ENCODE measurements around the gene TAB2. TPM values are rescaled to one million over a fixed set of nuclear protein-coding genes. Genes with fewer than 3 reads are reported as not detected.

The TAB2 gene
- total RNA-seq, 1 donor from 2014 or later: 142 TPM

DNA sequence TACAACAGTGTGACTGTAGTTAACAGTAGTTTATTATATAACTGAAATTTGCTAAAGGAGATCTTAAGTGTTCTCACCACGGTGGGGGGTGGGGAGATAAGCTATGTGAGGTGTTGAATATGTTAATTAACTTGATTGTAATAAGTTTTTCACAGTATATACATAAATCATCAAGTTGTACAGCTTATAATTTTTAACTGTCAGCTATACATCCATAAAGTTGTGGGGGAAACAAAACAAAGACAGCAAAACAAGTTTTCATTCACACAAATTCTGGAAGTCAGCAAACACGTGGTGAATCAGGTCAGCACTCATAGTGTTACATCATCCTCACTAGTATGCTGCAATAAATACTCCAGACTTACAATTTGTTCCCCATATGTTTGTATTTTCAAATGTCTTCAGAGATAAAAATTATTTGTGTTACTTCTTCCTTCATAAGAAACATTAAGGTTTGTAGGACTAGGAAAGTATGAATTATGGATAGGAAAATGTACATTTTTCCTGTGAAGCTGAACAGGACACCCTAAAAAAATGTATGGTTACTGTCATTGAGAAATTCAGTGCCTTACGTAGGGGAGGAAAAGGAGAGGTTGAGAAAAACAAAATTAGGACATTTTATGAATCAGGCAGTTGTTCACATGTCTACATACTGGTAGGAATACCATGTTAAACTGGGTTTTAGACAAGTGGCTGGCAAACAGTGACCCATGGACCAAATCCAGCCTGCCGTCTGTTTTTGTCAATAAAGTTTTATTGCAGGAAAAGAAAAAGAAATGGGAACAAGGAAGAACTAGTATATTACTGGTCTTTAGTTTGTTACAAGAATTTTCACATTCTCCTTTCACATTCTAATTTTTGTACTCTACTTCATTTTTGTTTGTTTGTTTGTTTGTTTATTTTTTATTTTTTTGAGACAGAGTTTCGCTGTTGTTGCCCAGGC lies 88.6 kb downstream of the TAB2 start:
- intact Hi-C loops (cut with micrococcal nuclease): loop anchor here (5.0 kb wide), 1 partner anchor 39 kb away; no protein-coding TSS in a partner anchor

DNA sequence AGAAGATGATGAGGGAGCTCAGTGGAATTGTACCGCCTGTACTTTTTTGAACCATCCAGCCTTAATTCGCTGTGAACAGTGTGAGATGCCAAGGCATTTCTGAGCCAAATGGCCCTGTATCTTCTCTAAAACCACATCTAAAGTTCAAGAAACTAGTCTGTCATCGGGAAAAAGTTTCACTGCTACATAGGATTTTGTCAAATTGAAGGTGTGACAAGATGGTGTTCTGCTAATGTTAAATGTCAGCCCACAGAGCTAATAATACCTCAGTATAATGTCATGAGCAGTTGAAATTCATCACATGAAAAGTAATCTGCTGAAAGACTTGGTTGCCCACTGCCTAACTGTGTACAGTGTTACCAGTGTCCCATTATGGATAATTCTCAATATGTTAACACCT lies 92.1 kb downstream of the TAB2 start:
- intact Hi-C loops (cut with micrococcal nuclease): loop anchor here (5.0 kb wide), 1 partner anchor 42 kb away; no protein-coding TSS in a partner anchor

DNA sequence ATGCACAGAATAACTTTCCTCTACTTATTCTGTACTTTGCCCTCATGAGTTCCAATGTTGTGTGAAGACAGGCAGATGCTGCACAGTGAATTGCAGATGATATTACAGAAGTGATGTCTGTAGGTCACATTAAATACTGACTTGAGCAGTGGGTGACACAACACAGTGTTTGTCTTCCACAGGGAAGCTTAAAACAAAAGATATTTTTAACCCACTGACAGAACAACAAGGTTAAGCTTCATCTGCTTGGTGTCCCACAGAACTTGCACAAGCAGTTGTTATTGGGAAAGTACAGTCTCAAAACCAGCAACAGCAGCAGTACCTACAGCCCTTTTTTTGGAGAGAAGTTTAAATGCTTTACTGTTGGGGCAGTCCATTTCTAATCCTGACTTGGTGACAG lies 93.0 kb downstream of the TAB2 start:
- intact Hi-C loops (cut with micrococcal nuclease): no loop called here

DNA sequence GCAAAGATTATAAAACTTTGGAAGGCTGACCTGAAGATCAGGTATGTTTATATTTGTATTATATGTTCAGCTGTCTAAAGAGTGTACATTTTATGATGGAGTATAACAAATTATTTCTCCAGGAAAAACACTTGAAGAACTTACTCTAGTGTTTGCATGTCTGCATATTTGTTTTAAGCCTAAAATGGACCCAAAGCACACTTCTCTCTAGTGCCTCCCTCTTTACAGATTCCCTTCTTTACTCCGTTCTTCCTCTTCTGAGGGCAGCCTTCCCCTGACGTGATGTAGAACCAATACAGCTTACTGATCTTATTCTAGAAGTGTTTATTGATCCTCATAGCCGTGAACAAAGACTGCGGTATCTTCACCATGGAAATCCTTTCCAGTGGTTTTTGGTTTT lies 96.5 kb downstream of the TAB2 start:
- intact Hi-C loops (cut with micrococcal nuclease): no loop called here

DNA sequence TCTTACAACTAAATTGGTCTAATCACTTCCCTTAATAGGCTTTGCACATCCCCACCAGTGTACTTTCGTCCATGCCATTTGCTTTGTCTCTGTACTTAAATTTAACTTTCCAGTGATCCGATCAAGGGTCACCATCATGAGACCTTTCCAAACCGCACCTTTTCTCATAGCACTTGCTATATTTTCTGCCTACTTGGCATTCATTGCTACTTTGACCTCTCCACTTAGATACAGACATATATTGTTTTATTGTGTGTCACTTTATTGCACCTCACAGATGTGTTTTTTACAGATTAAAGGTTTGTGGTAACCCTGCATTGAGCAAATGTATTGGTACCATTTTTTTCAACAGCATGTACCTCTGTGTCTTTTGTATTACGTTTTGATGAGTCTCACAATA lies 97.3 kb downstream of the TAB2 start:
- intact Hi-C loops (cut with micrococcal nuclease): no loop called here

DNA sequence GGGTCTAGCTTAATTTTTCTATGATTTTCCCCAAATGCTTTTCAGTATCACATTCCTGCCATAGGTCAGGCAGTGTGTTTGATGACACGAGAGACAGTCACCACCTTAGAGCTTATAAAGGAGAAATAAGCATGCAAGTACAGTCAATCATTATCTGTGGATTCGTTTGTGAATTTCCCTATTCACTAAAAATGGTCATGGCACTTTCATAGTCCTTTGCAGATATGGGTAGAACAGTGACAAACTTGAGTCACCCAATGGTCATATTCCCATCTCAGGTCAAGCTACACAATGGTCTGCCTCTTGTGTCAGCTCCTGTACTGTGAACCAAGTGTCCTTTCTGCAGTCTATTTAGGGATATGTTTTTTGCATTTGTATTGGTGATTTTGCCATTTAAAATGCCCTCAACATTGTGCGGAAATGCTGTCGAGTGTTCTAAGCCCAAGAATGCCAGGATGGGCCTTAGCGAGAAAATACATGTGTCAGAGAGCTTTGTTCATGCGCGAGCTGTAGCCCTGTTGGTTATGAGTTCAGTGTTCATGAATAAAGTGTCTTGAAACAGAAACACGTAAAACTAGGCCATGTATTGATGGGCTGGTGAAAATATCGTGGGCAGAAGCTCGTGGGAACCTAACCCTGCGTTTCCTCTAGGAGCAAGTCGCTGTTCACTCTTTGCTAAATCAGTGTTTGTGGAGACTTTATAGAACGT lies 102.3 kb downstream of the TAB2 start:
- intact Hi-C loops (cut with micrococcal nuclease): no loop called here

DNA sequence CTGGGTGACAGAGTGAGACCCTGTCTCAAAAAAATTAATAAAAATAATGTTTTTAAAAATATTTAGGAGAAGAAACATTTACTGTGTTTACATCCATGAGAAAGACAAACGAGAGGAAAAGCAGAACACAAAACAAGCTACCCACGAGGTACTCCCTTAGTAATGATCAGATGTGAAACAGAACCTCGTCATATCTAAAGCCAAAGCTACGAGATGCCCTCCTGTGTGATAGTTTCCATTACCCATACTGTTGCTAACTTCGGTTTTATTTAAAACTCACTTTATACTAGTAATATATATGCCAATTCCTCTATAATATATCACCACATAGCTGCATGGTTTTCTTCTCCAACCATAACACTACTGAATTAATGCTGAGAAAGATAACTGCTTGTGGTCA lies 103.6 kb downstream of the TAB2 start:
- intact Hi-C loops (cut with micrococcal nuclease): no loop called here

DNA sequence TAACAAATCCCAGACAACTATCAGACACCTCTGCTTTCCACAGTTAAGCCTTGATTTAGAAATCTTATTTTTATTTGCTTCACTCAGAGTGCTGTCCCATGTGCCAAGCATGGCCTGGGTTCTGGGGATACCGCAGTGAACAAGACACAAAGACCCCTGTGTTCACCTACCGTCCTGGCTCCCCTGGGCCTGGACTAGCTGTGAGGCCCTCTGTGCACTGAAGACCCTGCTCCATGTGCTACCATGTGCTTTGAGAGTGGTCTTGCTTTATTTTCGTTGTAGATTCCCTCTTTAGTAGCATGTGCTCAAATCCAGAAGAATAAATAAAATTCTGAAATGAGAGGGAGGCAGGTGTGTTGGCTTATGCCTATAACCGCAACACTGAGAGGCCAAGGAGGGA lies 105.1 kb downstream of the TAB2 start:
- intact Hi-C loops (cut with micrococcal nuclease): no loop called here

DNA sequence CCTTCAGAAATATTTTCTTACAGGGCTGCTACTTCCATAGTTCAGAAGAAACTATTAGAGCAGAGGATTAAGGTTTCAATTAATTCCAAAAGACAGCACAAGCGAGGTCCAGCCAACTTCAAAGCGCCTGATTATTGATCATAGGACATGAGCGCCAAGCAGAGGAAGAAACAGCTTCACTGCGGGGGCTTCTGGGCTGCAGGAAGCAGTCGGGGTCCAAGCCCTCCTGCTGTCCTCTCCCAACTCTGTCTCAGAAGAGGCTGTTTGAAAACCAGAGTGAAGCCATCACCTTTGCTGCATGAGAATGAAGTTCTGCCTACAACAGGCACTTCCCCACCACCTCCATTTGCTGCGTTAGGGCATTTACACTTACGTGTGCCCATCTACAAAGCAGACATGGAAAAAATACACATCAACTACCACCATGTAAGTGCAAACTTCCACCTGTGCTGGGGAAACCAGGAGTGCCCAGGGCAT lies 106.5 kb downstream of the TAB2 start:
- intact Hi-C loops (cut with micrococcal nuclease): no loop called here

DNA sequence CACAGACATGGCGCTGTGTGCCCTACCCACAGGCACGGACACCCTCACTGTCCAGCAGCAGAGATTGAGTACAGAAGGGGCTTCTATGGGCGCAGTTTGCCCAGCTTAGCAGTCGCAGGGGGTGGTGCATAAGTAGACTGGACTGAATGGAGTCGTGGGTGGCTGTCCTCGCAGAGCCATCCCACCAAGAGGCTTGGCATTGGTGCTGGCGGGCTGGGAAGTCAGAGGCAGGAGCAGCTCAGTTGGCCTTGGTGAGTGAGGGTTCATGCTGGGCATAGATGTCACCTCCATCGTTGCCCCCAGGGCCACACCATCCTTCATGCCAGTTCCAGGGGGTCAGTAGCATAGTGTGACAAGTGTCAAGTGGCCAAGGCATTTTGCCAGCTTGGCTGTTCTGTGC lies 107.7 kb downstream of the TAB2 start:
- intact Hi-C loops (cut with micrococcal nuclease): no loop called here

DNA sequence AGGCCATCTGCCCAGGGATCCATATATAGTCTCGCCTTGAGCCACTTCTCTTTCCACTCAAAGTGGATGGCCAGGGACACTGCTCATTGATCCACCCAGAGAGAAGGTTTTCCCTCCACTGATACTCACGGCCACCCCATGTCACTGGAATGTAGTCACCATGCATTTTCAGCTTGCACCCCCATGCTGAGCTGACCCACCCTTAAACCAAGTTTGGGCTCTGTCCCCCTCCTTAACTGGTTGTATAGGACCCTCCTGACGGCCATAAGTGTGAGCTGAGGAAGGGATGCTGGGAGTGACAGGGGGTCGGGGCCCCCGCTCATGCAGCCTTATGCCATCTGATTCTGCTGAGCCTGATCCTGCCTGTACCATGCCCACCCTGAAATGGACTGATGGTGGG lies 108.2 kb downstream of the TAB2 start:
- intact Hi-C loops (cut with micrococcal nuclease): no loop called here

DNA sequence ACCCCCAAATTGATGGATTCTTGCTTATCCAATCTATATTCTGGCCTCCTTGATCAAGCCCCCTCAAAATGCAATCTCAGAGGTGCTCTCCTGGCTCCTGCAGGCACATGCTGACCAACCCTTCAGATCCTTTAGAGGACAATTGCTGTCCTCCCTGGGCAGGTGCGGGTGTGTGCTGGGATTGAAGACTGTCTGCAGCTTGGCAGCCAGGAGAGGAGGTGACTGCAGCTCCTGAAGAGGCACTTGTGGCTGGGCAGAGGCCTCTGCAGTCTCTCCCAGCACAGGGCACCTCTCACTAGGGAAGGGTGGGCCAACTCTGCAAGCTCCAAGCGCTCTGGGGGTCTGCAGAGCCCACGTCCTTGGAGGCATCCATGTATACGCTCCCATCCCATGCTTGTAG lies 111.1 kb downstream of the TAB2 start:
- intact Hi-C loops (cut with micrococcal nuclease): no loop called here

DNA sequence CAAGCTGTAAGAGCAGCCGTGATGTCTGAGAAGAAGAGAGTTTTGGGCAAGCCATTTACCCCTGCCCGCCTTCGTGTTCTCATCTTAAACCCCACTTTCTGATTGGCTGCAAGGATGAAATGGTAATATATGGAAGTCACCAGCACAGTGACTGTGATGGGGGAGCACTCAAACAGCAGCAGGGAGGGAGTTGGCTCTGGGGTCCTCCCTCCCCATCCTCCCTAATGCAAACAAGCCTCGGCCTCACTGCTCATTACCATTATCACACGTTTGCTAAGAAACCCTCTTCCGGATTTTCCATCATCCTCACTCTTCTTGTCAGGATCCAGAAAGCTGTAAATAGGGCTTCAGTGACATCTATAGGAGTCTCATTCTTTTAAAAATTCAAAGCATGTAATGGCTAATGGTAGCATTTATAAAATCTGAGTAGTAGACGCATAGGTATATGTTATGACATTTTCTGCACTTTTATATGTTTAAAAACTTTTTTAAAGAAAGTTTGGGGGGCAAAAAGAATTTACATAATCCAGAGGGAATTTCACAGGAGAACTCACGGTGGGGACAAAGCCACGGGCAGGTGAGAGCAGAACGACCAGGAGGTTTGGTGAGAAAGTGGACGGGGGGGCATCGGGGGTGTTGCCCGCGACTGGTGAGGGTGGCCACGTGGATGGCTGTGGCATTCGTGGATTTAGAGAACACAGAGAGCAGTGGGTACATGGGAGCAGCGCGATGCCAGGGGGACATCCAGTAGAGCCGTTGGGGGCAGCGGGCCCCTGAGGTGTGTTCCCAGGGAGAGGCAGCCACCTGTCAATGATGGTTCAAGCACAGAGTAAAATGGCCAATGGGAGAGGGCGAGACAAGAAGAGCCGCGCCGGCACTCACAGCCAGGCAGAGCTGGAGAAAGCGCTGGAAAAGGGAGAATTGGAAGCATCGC lies 112.2 kb downstream of the TAB2 start:
- intact Hi-C loops (cut with micrococcal nuclease): loop anchor here (10.0 kb wide), 1 partner anchor 485 kb away; no protein-coding TSS in a partner anchor

DNA sequence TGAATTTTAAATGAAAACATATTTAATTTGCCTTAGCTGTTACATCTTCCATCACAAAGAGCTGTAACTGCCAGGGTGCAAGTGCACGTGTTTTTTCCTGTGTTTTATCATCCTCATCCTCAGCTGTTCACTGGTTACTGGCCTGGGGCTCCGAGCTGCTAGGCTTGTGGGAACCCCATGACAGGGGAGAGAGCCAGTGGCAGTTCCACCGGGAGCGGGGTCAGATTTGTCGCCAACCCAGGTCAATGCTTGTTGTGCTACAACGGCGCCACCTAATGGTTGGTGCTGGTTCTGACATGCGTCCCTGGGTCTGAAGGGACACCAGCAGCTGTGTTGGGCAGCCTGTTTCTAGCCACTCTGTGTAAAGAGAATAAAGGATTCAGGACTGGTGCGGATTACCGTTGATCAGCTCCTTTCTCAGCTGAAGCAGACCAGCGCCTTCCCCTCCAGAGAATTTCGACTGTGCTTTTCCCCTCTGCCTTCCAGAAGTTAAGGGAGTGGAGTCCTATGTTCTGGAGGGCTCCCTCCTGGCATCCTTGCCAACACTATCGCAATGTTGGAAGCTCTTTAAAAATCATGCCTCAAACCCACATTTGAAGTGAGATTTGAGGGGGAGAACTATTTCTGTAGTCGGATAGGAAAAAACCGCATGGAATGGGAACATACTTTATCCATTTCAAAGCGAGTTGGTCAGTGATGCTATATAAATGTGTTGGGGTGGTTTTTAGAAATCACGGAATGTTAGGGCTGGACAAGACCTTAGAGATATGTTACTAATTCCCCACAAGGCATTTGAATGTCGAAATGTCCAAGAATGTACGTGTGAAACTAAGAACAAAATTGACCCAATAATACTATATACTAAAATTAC lies 114.6 kb downstream of the TAB2 start:
- intact Hi-C loops (cut with micrococcal nuclease): loop anchor here (1.0 to 10.0 kb wide), 4 partner anchors 85 to 487 kb away; no protein-coding TSS in a partner anchor

DNA sequence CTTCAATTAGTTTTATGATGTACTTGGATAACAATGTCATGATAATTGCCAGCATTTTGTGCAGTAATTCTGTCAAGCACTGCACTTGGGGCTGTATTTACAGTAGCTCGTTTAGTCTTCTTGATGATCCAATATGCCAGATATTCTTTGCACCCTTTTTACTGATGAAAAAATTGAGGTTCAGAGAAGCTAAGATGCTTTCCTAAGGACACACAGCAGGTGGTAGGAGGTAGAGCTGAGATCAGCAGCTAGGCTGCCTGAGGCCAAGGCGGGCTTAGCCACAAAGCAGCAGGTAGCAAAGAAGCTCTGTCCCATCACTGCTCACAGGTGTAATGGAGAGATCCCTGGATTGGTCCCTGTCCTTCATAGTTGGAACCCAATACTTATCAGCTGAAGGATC lies 115.9 kb downstream of the TAB2 start:
- intact Hi-C loops (cut with micrococcal nuclease): loop anchor here (10.0 kb wide), 1 partner anchor 489 kb away; no protein-coding TSS in a partner anchor

DNA sequence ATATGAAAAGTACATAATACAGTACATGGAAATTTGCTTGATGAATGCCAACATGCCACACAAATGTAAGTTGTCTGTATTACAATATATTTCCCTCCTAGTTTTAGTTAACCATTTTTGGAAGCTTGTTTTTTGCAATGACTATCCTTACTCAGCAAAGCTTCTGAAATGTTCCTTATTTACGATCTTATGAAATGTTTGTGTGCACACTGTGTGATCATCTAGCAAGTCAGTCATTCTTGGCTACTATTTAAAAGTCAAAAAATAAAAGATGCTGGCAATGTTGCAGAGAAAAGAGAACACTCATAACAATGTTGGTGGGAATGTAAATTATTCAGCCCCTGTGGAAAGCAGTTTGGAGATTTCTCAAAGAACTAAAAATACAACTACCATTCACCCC lies 116.4 kb downstream of the TAB2 start:
- intact Hi-C loops (cut with micrococcal nuclease): loop anchor here (10.0 kb wide), 1 partner anchor 489 kb away; no protein-coding TSS in a partner anchor

DNA sequence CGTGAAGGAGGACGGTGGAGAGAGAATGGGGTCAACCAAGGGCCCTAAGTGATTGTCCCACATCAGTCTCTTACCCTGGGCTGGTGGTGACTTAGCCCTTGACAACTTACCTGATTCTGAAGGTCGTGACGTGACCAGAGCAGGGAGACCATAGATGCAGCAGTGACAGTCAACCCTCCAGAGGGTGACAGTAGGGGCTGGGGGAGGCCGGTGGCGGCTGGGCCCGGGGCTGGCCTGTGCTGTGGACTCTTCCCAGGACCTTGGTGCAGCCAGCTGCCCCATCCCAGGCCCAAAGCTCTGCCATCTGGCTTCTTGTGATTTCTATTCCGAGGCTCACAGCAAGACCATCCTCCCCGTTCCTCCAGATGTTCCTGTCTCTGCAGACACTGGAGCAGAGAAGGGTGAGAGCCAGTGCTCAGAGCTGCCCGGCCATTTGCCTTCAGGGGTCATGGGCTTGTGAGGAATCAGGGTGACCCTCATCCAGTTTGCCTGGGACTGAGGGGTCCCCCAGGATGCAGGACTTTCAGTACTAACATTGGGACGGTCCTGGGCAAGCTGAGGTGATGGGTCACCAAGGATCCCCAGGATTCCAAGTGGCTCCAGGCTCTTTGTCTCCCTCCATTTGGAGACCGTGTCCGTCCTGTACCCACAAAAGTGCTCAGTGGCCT lies 118.5 kb downstream of the TAB2 start:
- intact Hi-C loops (cut with micrococcal nuclease): loop anchor here (10.0 kb wide), 1 partner anchor 491 kb away; no protein-coding TSS in a partner anchor

DNA sequence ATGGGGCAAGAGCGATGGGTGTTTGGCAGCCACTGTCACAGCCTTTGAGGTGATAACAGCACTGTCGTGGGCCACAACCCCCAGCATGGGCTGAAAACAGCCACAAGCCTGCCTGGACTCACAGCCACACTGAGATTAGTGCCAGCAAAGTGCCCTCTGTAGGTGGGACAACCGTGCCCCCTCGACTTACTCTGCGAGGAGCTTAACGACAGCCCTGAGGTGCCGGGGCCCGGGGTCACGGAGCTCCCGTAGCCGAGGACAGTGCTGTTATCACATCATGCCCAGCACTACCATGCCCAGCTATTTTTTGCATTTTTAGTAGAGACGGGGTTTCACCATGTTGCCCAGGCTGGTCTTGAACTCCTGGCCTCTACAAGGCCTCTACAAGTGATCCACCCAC lies 119.1 kb downstream of the TAB2 start:
- intact Hi-C loops (cut with micrococcal nuclease): loop anchor here (10.0 kb wide), 1 partner anchor 492 kb away; no protein-coding TSS in a partner anchor

DNA sequence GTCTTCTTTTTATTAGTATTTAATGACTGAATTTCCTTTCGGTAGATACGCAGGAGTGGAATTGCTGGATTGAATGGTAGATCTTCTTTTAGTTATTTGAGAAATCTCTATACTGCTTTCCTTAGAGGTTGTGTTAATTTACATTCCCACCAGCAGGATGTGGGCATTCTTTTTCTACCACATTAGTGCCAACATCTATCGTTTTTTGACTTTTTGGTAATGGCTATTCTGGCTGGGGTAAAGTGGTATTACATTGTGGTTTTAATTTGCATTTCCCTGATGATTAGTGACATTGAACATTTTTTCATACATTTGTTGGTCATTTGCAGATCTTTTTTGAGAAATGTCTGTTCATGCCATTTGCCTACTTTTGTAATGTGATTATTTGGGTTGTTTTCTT lies 119.7 kb downstream of the TAB2 start:
- intact Hi-C loops (cut with micrococcal nuclease): loop anchor here (10.0 kb wide), 1 partner anchor 492 kb away; no protein-coding TSS in a partner anchor
